Amygdala (tissue), 56 donors: ENCODE measurements around the gene PRR23E.
A peak's percentile ranks its signal among the peaks of the same experiment; 100 is the strongest.

Experiments used
- DNase-seq, 56 donors: peaks; one replicate each; lab custom pipeline; 2025; lab: John Stamatoyannopoulos, UW

The PRR23E gene

DNA sequence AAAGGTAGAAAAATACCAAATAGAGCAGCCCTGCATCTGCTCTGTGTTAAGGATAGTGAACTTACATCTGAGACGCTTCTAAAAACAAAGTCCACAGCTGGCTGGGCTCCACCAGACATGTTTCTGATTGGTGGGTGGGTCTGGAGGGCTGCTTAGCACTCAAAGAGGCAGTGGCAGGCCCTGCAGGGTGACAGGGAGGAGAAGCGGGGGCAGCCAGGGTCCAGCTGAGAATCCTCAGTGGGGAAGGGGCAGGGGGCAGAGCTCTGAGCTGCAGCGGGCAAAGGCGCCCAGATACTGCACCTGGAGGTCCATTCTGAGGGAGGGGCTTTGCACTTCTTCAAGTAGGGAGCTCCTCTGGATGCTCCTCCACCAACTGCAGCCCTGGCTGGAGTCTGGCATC lies 28.1 kb downstream of the PRR23E start:
- DNase-seq = no peak

DNA sequence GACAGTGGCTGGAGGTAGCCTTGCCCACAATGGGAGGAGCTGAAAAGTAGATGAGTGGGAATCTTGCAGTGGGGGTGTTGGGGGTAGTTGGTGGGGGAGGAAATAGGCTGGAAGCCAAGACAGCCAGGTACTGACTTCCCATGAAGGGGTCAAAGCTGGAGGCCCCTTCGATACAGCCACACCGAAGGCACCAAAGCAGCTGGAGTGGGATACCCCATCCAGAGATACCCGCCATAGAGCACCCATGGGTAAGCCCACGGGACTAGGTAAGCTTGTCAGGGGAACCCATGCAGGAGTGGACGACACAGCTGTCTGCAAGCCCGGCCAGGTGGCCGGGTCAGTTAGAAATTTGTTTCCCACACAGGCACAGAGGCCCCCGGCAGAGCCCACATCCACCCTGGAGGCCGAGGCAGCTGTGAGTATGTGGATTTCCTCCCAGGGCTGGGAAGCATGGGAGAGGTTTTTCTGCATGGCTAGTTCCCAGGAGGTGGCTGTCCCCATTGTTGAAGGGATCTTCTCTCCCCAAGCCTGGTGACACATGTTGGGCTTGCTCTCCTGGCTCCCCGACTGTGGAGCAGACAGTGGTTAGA lies 28.6 kb downstream of the PRR23E start:
- DNase-seq = no peak

- DNase-seq = no peak
These were observed 29.2 kb downstream of the PRR23E start for GRCh38 chr3:127222163-127222562.

GRCh38 chr3:127222664-127223063 lies 29.7 kb downstream of the PRR23E start:
- no peak for DNase-seq

GRCh38 chr3:127224118-127224517 lies 31.2 kb downstream of the PRR23E start:
- DNase-seq = peak in 1 of 56 donors; percentile 26

DNA sequence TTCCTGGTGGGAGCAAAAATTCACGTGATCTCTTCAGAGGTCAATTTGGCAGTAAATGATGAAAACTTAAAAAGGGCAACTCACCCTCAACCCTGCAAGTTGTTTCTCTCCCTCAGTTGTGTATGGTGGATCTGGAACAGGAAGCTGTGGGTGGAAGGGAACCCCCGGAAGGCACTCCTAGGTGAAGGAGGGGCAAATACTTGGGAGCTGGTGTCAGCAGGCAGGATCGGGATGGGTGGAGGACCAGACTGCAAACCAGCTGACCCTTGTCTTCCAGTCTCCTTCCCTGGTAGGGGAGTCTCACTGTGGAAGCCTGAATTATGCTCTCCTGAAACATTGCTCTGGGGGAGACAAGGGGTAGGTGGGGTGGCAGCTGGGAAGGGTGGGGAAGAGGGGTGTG lies 33.5 kb downstream of the PRR23E start:
- no peak for DNase-seq

DNA sequence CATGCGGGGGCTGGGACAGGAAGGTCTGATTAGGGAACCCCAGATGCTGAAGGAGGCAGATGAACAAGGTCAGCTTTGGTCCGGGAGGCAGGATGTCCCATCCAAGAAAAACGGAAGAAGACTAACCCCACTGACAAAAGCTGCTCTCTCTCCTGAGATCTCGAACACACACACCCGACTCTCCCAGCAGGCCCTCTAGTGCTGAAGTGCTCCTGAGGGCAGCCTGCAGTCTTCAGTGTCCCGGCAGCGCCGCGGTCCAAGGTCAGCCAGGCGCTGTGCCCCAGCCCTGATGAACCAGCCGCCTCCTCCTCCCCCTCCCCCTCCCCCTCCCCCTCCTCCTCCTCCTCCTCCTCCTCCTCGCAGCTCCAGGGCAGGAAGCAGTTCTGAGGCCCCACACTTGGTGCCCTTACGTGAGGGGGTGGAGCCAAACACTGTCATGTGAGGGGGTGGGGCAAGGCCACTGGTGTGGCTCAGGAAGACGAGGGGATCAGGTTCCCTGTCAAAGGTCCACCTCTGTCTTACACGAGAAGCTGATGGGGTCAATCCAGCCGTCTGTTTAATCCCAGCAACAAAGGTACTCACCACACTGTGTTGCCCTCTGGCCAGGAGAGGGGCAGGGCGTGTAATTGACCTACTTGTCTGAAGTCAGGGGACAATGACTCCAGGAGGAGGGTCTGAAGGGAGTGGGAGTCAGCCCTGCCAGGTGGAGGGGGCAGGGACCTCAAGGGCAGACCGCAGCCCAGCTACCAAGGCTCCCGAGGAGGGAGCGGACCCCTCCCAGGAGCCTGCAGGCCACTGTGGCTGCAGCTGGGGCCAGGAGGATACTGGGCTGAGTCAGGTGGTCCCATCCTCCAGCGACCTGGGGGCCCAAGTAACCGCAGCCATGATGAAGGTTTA lies 34.3 kb downstream of the PRR23E start:
- no peak for DNase-seq

DNA sequence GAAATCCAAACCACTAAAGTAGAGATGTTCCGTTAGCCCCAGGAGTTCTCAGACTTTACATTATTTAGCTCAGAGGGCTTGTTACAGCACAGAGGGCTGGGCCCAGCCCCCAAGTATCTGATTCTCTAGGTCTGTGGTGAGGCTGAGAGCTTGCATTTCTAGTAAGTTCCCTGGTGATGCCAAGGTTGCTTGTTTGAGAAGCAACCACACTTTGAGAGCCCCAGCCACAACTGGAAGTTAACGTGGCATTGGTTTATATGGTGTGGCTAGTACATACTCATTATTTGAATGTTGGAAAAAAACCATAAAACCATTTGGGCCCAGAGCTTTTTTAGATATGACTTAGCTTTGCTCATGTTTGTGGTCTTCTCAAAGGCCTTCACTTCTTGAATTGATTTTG lies 35.9 kb downstream of the PRR23E start:
- no peak for DNase-seq

GRCh38 chr3:127233371-127233770 lies 40.4 kb downstream of the PRR23E start:
- DNase-seq = no peak

GRCh38 chr3:127234778-127235177 lies 41.8 kb downstream of the PRR23E start:
- no peak for DNase-seq

- DNase-seq = no peak
These were observed 42.8 kb downstream of the PRR23E start for GRCh38 chr3:127235706-127236105.

DNA sequence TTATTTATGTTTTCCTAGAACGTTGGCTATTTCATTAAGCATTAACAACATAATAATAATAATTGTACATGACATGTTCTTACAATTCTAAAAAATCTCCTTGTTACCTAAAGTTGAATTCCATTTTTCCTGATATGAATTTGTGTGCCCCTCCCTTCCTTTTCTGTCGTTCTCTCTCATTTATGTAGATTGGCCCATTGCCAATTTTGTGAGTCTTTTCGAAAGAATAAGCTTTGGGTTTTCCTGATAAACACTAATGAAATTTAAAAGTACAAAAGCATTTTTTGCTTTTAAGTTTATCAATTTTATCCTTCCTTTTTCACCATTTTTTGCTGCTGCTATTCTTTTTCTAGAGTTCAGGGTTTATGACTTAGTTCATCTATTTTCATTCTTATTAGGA lies 44.9 kb downstream of the PRR23E start:
- no peak for DNase-seq

- no peak for DNase-seq
These were observed 45.7 kb downstream of the PRR23E start for GRCh38 chr3:127238602-127239001.

DNA sequence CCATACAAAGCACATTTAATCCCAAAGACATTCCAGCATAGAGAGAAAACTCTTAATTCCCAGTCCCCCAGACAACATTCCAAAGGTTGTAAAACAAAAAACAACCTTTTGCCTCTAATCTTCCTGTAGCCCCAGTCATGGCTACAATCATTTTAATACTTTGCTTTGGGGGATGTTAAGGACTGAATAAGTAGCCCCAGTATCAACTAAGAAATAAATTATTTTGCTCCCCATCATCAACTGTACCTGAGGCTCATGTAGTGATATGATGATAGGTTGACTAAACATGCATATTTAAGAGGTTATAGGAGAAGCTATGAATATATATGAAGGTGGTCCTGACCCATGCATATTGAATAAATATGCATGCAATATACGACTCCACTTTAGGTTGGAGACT lies 54.4 kb downstream of the PRR23E start:
- DNase-seq = no peak
